IMR-90 (cell line): Measurements from ENCODE around the gene RTP4. TPM values are rescaled to one million over a fixed set of nuclear protein-coding genes. Genes with fewer than 3 reads are reported as not detected.

Experiments used
- ATAC-seq: fragments of 200-7000 bp; cut with Tn5 transposase; 2 replicates; pipeline ENCODE4 v1.9.1; 2020; ENCODE audit warnings: low read depth, mild to moderate bottlenecking, moderate library complexity
- BruUV-seq: library from RNA; stranded (reverse); fragments of 400-500 nt; replicated peaks from 2 replicates; lab custom pipeline; 2021; lab: Mats Ljungman, UMichigan
- CTCF ChIA-PET: fragments of 300-600 bp; formaldehyde crosslinking; extraction: SDS; loops from one replicate; lab custom pipeline; 2021; ENCODE audit warnings: antibody characterized with exemption; lab: Yijun Ruan, JAX
- POLR2A ChIA-PET: fragments of 300-600 bp; sonication (Branson Sonifier 250); formaldehyde crosslinking; loops from one replicate; lab custom pipeline; 2022; ENCODE audit warnings: antibody characterized with exemption; ENCODE audit not compliant: unreplicated experiment; lab: Charles Lee
- DNase-seq: peaks from one replicate; pipeline ENCODE4 v3.0.0; 2013
- H2AFZ ChIP-seq: replicated peaks from 2 replicates; pipeline ENCODE3; 2013; ENCODE audit warnings: low read length, mild to moderate bottlenecking; ENCODE audit not compliant: poor library complexity
- H2AK5ac ChIP-seq: 2 replicates; pipeline ENCODE4 v1.6.1; 2013; ENCODE audit warnings: low read depth, low read length, inconsistent platforms
- H2AK9ac ChIP-seq: replicated peaks from 2 replicates; pipeline ENCODE3; 2013; ENCODE audit warnings: mild to moderate bottlenecking, low read depth, low read length, moderate library complexity; ENCODE audit not compliant: poor library complexity
- H2BK120ac ChIP-seq: 2 replicates; pipeline ENCODE4 v1.6.1; 2013; ENCODE audit warnings: low read depth, low read length, inconsistent platforms
- H2BK15ac ChIP-seq: 3 replicates; pipeline ENCODE4 v1.6.1; 2013; ENCODE audit warnings: low read depth, low read length, inconsistent platforms
- H2BK20ac ChIP-seq: 2 replicates; pipeline ENCODE4 v1.6.1; 2013; ENCODE audit warnings: low read depth, mild to moderate bottlenecking, inconsistent platforms, low read length, moderate library complexity
- H2BK5ac ChIP-seq: 2 replicates; pipeline ENCODE4 v1.6.1; 2013; ENCODE audit warnings: mild to moderate bottlenecking, low read depth, low read length, inconsistent platforms; ENCODE audit not compliant: poor library complexity, severe bottlenecking
- H3K14ac ChIP-seq: replicated peaks from 2 replicates; pipeline ENCODE4 v1.6.1; 2013; ENCODE audit warnings: low read depth, low read length, inconsistent platforms
- H3K18ac ChIP-seq: 2 replicates; pipeline ENCODE4 v1.6.1; 2013; ENCODE audit warnings: low read depth, low read length, control low read depth
- H3K23ac ChIP-seq: 2 replicates; pipeline ENCODE4 v1.6.1; 2013; ENCODE audit warnings: low read depth, low read length, inconsistent platforms
- H3K27ac ChIP-seq: 2 replicates; pipeline ENCODE4 v1.5.1; 2013; ENCODE audit warnings: mild to moderate bottlenecking, control low read depth, low read length; ENCODE audit not compliant: insufficient read depth
- H3K27me3 ChIP-seq: 2 replicates; pipeline ENCODE4 v1.6.1; 2013; ENCODE audit warnings: low read length; ENCODE audit not compliant: control insufficient read depth, insufficient read depth
- H3K36me3 ChIP-seq: 2 replicates; pipeline ENCODE4 v1.6.1; 2013; ENCODE audit warnings: low read length, mixed read lengths; ENCODE audit not compliant: control insufficient read depth, insufficient read depth
- H3K4ac ChIP-seq: 2 replicates; pipeline ENCODE4 v1.6.1; 2013; ENCODE audit warnings: low read depth, low read length, inconsistent platforms
- H3K4me1 ChIP-seq: 2 replicates; pipeline ENCODE4 v1.6.1; 2013; ENCODE audit warnings: low read length, mixed read lengths; ENCODE audit not compliant: control insufficient read depth, insufficient read depth
- H3K4me2 ChIP-seq: 2 replicates; pipeline ENCODE4 v1.6.1; 2013; ENCODE audit warnings: low read depth, mild to moderate bottlenecking, control low read depth, low read length, moderate library complexity
- H3K4me3 ChIP-seq: 2 replicates; pipeline ENCODE4 v1.5.1; 2013; ENCODE audit warnings: low read depth, mild to moderate bottlenecking, control low read depth, low read length, moderate library complexity; ENCODE audit not compliant: insufficient read depth
- H3K56ac ChIP-seq: 2 replicates; pipeline ENCODE4 v1.6.1; 2013; ENCODE audit warnings: low read length, inconsistent platforms; ENCODE audit not compliant: insufficient read depth; ENCODE audit errors: extremely low read depth
- H3K79me1 ChIP-seq, 2 experiments: 2 replicates each; pipeline ENCODE4 v1.6.1; 2013; ENCODE audit warnings: low read length in 2 of 2, inconsistent platforms in 1 of 2, low read depth in 1 of 2
- H3K9ac ChIP-seq: 2 replicates; pipeline ENCODE4 v1.6.1; 2013; ENCODE audit warnings: low read depth, low read length, control low read depth
- H3K9me1 ChIP-seq: 2 replicates; pipeline ENCODE4 v1.6.1; 2013; ENCODE audit warnings: low read length, inconsistent platforms; ENCODE audit not compliant: insufficient read depth
- H3K9me3 ChIP-seq: 2 replicates; pipeline ENCODE4 v1.6.1; 2013; ENCODE audit warnings: low read length; ENCODE audit not compliant: control insufficient read depth, insufficient read depth
- H4K20me1 ChIP-seq: 2 replicates; pipeline ENCODE4 v1.6.1; 2013; ENCODE audit warnings: low read length, inconsistent platforms; ENCODE audit not compliant: insufficient read depth
- H4K5ac ChIP-seq: 2 replicates; pipeline ENCODE4 v1.6.1; 2013; ENCODE audit warnings: mild to moderate bottlenecking, low read depth, low read length, control low read depth
- H4K8ac ChIP-seq, 2 experiments: 2 replicates each; pipeline ENCODE4 v1.6.1; 2013; ENCODE audit warnings: low read depth in 2 of 2, low read length in 2 of 2, control low read depth in 1 of 2, inconsistent platforms in 1 of 2
- H4K91ac ChIP-seq: 2 replicates; pipeline ENCODE4 v1.6.1; 2013; ENCODE audit warnings: low read depth, low read length, inconsistent platforms; ENCODE audit not compliant: insufficient read depth
- CEBPB ChIP-seq: IDR thresholded peaks from 2 replicates; pipeline ENCODE4 v1.6.1; 2012; ENCODE audit warnings: low read depth, low read length, improper control_type of control experiment
- CHD1 ChIP-seq: IDR thresholded peaks from 2 replicates; pipeline ENCODE4 v1.6.1; 2012; ENCODE audit warnings: low read depth, low read length, improper control_type of control experiment
- FOS ChIP-seq: fragments of 150-350 bp; IDR thresholded peaks from 2 replicates; pipeline ENCODE4 v1.6.1; 2016; ENCODE audit warnings: low read depth, low read length
- RCOR1 ChIP-seq: IDR thresholded peaks from 2 replicates; pipeline ENCODE4 v1.6.1; 2012; ENCODE audit warnings: mild to moderate bottlenecking, low read length, improper control_type of control experiment; ENCODE audit not compliant: insufficient replicate concordance
- WGBS, 2 experiments: methylation state at CpG; one replicate each; pipeline versions ENCODE4 v1.1.5 to v1.1.7; 2013; ENCODE audit warnings: missing lambda C conversion rate in 2 of 2; ENCODE audit not compliant: insufficient read length in 1 of 2; ENCODE audit errors: extremely low coverage in 2 of 2; 5-methylcytosine and 5-hydroxymethylcytosine counted together
- dilution Hi-C: fragments of 300-500 bp; cut with HindIII; formaldehyde crosslinking; loops from one replicate; pipeline ENCODE4 v1.14.3; 2018; ENCODE audit warnings: low sequenced_read_pairs; ENCODE audit not compliant: unreplicated experiment
- in situ Hi-C: fragments of 300-500 bp; cut with MboI; formaldehyde crosslinking; loops from 3 replicates; pipeline ENCODE4 v1.14.3; 2019; ENCODE audit warnings: low sequenced_read_pairs, inconsistent platforms, mixed read lengths
- intact Hi-C: fragments of 100-400 bp; cut with micrococcal nuclease; formaldehyde crosslinking; loops from 2 replicates; pipeline ENCODE4 v1.10.0; 2022
- polyA plus RNA-seq, 3 experiments: library from polyadenylated mRNA; depleted of rRNA; stranded (reverse); fragments of >200 nt; gene quantifications; 2 replicates each; pipeline ENCODE4 v1.2.3, GENCODE V29; 2012; ENCODE audit warnings: low replicate concordance in 1 of 3
- total RNA-seq: library from RNA; depleted of rRNA; stranded (reverse); fragments of >200 nt; gene quantifications from 2 replicates; pipeline ENCODE4 v1.2.3, GENCODE V29; 2012

RTP4 gene
- total and polyA plus RNA-seq, 2 of the 4 experiments (the other 2 are of a cell fraction), result not detected

- Histone ChIP-seq H4K5ac (no peak overlapping the region), H2BK120ac (no peak overlapping the region), H2AFZ (no peak overlapping the region), H3K9ac (no peak overlapping the region), H3K9me1 (no peaks in the 10 kb centered on the region), H3K27ac (no peak overlapping the region), H3K56ac (no peak overlapping the region), H3K14ac (no peak overlapping the region), H2BK20ac (no peak overlapping the region), H3K4me3 (no peak overlapping the region), H4K20me1 (no peaks in the 10 kb centered on the region), H3K36me3 (no peaks in the 10 kb centered on the region), H4K8ac (no peak overlapping the region), H3K4ac (no peak overlapping the region), H3K27me3 (peaks cover 20% of the 10 kb centered on the region), H3K9me3 (no peaks in the 10 kb centered on the region), H3K4me1 (no peaks in the 10 kb centered on the region), H2AK9ac (no peak overlapping the region), H3K79me1 (no peaks in the 10 kb centered on the region), H2BK5ac (no peak overlapping the region), H4K91ac (no peak overlapping the region), H3K23ac (no peak overlapping the region), H3K4me2 (no peak overlapping the region), H2BK15ac (no peak overlapping the region), H3K18ac (no peak overlapping the region), H2AK5ac (no peak overlapping the region)
- CTCF ChIA-PET, result interaction anchor here (0.7 kb wide), 1 partner anchor 177 kb away, joined by 3 read pairs; no protein-coding TSS in a partner anchor
- WGBS, 2 experiments, result no CpG with 5 or more reads among the region's 7 CpGs
- no peak for DNase-seq
- POLR2A ChIA-PET, result interaction anchor here (0.6 kb wide), 1 partner anchor 116 kb away, joined by 3 read pairs; no protein-coding TSS in a partner anchor
- TF ChIP-seq FOS (no peak), RCOR1 (no peak), CHD1 (no peak), CEBPB (no peak)
- no peak for ATAC-seq
- dilution Hi-C loops, result no loop called here
- in situ Hi-C loops, result no loop called here
- intact Hi-C loops, result no loop called here
- BruUV-seq, result no TSS peak
These were observed 8.2 kb upstream of the RTP4 start for GRCh38 chr3:187359798-187360486.
